NK-92 treated with Interleukin-12 subunit alpha and Interleukin-12 subunit beta, amount 100 ng/mL, for 24 hours (cell line): ENCODE data around the gene ADAP1.

Experiments used
- DNase-seq: peaks from one replicate; lab custom pipeline; 2025; lab: John Stamatoyannopoulos, UW

Gene ADAP1

GRCh38 chr7:860149-860548 is 94.3 kb downstream of the ADAP1 start:
- DNase-seq, result no peak

DNA sequence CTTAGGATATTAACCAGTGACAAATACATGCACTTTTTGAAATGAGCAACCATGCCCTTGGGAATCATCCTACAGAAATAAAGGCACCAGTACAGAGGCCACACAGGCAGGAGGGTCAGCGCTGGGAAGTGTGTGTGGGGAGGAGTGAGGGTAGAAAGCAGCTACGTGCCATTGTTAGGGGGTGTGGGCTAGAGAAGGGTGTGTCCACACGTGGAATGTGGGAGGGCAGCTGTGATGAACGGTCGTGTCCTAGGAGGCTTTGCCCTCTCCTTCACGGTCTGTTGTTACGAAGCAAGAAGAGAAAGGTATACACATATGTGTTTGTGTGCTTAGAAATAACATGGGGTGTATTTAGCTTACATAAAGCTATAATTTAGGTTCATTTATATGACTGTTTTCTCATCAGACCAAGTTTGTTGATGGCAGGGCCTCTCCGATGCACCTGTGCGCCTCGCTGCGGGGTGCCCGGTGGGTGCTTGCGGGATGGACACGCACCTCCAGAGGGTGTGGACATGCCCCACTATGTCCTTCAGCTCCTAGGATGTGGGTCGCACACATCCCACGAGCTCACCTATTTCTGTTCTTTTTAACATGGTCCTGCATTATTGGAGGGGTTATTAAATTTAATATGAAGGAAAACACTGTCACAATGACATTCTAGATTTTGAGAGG is 95.0 kb downstream of the ADAP1 start:
- DNase-seq, result no peak

DNA sequence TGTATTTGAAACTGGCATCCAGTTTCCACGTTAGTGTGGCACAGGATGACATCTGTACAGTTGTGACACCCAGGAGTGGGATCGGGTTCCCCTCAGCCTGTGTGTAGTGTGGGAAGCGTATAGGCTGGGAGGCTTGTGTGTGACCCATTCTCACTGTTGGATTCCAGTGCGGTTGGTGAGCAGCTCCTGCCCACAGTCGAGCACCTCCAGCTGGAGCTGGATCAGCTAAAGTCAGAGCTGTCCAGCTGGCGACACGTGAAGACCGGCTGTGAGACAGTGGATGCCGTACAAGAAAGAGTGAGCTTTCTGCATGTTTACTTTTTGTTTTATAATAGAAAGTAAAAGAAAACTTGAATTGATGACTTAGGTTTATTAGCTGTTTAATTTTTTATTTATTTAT is 96.8 kb downstream of the ADAP1 start:
- no peak for DNase-seq

- no peak for DNase-seq
Measured at GRCh38 chr7:856444-857095, 97.9 kb downstream of the ADAP1 start.

- no peak for DNase-seq
Measured at GRCh38 chr7:855686-856369, 98.7 kb downstream of the ADAP1 start.

GRCh38 chr7:854118-854775 is 100.2 kb downstream of the ADAP1 start:
- no peak for DNase-seq

GRCh38 chr7:853366-854117 is 100.9 kb downstream of the ADAP1 start:
- DNase-seq, result no peak

GRCh38 chr7:851204-851603 is 103.3 kb downstream of the ADAP1 start:
- DNase-seq, result no peak

GRCh38 chr7:849781-850180 is 104.7 kb downstream of the ADAP1 start:
- no peak for DNase-seq

- no peak for DNase-seq
Measured at GRCh38 chr7:849145-849544, 105.3 kb downstream of the ADAP1 start.
